ENCODE data around the gene SPDYE4.
"Not testable (repeated sequence)": the region's sequence is repeated elsewhere in the genome, so short reads cannot be mapped to it uniquely, and the experiment has no call there.

SPDYE4 gene, protein sequence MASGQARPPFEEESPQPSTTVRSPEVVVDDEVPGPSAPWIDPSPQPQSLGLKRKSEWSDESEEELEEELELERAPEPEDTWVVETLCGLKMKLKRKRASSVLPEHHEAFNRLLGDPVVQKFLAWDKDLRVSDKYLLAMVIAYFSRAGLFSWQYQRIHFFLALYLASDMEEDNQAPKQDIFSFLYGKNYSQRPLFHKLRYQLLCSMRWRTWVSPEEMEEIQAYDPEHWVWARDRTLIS

GRCh38 chr17:8758137-8758596, at the start of gene SPDYE4:
TSS of gene SPDYE4 (minus strand) at chr17:8758546. CDS start at chr17:8758382, 164 bp downstream.
- no peak for DNase-seq

GRCh38 chr17:8806926-8807550, 48.7 kb upstream of the SPDYE4 start:
- DNase-seq: no peak

- DNase-seq: no peak
Observed at GRCh38 chr17:8806253-8806925, 48.0 kb upstream of the SPDYE4 start.

DNA sequence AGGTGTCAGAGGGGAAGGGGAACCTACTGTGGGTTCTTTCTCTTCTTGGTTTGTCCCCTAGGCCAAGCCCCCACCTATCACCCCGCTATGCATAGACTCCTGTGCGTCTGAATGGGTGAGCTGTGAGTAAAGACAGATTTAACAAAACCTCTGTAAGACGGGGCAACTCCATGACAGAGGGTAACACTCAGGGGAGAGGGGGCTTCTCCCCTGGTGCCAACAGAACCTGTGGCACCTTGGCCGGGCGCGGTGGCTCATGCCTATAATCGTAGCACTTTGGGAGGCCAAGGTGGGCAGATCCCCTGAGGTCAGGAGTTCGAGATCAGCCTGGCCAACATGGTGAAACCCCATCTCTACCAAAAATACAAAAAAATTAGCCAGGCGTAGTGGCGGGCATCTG, 47.0 kb upstream of the SPDYE4 start:
- DNase-seq: not testable (repeated sequence)

DNA sequence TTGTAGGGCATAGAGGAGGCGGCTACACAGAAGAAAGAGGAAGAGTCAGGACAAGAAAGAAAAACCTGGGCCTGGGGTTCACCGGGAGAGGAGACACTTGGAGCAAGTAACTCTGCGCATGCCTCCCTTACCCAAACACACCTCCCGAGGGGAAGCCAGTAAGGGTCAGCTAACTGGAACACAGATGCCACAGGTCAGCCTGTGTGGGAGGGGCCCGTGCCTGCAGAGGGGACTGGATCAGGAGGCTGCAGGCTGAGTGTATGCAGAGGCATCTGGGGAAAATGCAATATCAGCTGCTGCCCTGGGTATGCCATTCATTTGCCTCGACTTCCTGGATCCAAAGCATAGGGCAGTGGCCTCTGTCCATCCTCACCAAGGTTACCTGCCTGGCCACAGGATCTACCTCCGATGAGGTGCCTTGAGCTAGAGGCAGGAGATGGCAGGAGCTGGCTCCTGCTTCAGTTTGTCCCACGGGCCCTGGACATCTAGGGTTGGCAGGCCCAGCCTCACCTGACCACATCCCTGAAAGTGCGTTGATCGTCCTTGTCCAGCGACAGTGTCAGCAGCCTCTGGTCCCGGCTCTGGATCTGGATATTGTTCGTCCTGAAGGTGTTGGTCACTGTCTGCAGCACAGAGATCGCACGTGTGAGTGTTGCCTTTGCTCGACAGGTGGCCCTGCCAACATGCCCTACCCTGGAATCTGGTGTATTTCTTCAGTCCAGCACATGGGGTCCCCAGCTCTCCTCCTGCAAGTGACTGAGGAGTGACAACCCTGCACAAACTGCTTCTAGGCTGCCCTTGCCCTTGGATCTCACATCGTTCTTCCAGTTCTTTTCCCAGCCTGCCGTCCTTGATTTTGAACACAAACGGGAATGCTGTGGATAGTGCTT, 45.4 kb upstream of the SPDYE4 start:
- no peak for DNase-seq

GRCh38 chr17:8801135-8801840, 42.9 kb upstream of the SPDYE4 start:
- no peak for DNase-seq

- no peak for DNase-seq
Observed at GRCh38 chr17:8800656-8801055, 42.3 kb upstream of the SPDYE4 start.

DNA sequence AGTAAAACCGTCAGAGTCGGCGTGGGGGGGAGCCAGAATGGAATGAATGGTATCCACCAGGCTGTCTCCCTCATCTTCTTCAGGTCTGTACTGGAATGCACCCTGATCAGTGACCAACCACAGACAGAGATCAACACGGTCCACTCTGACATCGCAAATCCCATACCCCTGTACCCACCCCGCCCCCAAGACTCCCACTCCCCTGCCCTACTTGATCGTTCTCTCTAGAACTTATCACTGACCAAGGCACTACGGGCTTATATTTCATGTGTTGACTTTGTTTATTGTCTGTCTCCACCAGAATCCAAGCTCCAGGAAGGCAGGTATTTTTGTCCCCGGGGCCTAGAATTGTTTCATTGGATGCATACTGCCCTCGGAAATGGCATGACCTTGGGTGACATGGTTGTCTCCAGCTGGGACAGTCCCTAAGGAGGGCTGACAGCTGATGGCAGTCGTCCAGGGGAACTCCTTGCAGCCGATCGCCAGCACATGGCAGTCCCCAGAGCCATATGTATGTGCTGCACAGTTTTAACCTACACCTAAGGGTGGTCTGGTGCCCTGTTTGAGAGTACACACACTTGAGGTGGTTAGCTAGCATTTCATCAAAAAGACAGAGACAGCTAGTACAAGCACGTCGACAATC, 41.3 kb upstream of the SPDYE4 start:
- DNase-seq: no peak

DNA sequence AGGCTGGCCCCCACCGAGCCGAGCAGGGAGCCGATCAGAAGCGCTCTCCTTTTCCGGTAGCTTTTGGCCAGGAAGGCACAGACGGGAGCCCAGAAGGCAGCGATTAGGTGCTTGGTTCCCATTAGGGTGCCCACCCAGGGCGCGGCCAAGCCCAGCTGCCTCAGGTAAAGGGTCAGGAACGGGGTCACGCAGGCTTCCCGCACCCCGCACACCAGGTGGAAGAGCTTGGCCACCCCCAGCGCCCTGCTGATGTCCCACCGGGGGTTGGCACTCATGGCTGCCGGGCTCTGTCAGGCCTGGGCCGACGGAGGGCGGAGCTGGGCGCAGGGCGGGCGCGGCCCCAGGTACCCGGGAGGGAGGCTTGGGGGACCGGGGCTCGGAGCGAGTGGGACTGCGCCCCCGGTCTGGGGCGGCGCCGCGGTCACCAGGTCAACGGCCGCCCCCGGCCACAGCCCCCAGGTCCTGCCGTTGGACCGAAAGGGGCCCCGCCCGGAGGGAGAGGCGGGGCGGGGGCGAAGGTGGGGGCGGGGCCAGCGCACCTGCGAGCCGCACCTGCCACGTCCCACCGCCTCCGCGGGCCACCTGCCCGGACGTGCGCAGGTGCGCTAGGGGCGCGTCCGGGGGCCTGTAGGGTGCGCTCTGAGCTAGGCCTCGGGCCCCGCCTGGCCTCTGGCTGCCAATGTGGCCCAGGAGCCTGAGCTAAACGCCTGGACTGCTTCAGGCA, 40.7 kb upstream of the SPDYE4 start, which contains the start of gene MFSD6L:
TSS of gene MFSD6L (minus strand) at position 520 of the 724 bp plus-strand sequence. CDS start at position 275, 245 bp downstream.
- DNase-seq: no peak

DNA sequence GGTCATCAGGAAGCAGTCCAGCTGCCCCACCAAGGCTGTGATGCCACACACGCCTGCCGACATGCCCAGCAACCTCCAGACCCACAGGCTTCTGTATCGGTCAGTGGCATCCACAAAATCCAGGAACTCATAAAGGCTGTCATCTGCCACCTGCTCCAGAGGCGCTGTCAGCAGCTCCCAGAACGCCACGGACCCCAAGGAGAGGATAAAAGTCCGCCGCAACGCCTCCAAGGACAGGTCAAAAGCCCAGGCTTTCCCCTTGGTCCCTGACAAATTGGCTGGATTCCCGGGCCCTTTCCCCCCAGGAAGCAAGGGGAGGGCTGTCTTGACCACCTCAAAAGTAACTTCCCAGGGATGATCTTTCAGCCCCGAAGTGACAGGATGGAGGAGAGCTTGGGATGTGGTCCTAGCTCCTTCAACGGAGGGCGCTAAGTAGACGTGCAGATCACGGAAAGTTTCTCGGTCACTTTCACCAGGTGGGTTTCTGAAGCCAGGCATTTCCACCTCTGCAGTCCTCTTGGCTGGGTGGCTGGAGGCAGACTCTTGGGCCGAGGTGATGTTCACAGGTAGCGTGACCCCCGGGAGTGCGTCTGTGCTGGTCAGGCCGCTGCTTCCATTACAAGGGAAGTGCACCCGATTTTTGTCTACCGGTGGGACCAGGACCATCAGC, 40.0 kb upstream of the SPDYE4 start:
- no peak for DNase-seq

DNA sequence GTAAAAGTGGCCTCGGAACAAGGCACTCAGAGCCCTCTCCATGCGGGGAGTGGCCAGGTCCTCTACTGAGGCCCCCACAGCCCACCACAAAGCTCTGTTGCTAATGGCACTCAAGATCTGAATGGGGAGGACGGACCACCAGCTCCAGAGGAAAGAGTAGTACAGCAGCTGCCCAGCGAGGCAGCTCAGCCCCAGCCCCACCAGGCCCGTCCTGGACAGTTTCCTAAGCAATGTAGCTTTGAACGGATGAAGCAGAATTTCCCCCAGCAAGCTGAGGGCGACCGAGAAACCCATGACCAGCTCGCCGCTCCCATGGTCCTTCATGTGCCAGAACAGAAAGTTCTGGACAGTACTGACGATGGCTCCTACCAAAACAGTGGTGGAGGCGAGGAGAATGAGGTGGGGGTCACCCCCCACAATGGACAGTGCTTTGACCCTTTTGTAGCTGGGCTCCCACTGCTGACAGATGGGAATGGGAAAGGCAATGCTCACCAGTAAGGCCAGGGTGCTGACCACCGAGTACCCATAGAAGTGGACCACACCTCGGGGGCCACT, 39.4 kb upstream of the SPDYE4 start:
- DNase-seq: no peak

- DNase-seq: no peak
Observed at GRCh38 chr17:8794636-8795035, 36.3 kb upstream of the SPDYE4 start.

GRCh38 chr17:8793649-8794048, 35.3 kb upstream of the SPDYE4 start:
- no peak for DNase-seq

GRCh38 chr17:8792646-8793045, 34.3 kb upstream of the SPDYE4 start:
- DNase-seq: no peak

DNA sequence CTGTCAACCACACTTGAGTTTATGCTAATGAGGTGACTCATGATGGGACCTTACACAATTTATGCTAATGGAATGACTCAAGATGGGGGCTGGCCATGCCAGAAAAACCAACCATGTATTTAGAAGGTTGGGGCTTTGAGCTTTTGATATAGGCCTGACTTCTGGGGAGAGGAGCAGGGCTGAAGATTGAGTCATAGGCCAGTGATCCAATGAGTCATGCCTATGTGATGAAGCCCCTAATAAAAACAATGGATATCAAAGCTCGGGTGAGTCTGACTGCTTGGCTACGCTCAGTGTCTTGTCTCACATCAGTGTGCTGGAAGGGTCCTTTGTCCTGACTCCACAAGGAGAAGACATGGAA, 33.5 kb upstream of the SPDYE4 start:
- DNase-seq: no peak

- no peak for DNase-seq
Observed at GRCh38 chr17:8791248-8791909, 33.0 kb upstream of the SPDYE4 start.

- DNase-seq: no peak
Observed at GRCh38 chr17:8789743-8790142, 31.4 kb upstream of the SPDYE4 start.

DNA sequence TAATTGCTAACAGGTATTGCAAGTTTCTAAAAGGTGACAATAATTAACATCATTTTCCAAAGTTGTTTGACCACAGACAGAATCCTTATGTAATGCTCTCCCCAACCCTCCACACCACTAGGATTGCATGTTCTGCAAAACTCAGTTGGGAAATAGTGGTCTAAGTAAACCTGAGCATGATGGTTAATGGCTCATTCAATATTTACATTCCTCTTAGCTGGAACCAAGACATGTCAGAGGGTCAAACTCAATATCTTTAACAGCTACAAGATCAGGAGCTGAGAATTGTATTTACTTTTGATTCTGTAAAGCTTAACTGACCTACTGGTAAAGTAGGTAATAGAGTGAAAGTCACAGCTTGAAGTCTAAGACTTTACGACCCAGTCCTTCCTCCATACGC, 30.7 kb upstream of the SPDYE4 start:
- no peak for DNase-seq

- DNase-seq: peak; percentile 51 to 63
Observed at GRCh38 chr17:8785547-8786413, 27.4 kb upstream of the SPDYE4 start.

Data from activated CD4-positive, alpha-beta T cell treated with anti-CD3 and anti-CD28 coated beads, Interleukin-2, amount 50 U/mL, for 4 hours (primary cell).